Measurements from ENCODE around the gene SLC8A3. TPM values are rescaled to one million over a fixed set of nuclear protein-coding genes. Genes with fewer than 3 reads are reported as not detected.

The SLC8A3 gene
- total and polyA plus RNA-seq, 10 of the 15 experiments (the other 5 are each of a cell fraction or from before 2014, with no cell fraction given), result 0.04 to 0.17 (median 0.13) TPM; not detected in 3

DNA sequence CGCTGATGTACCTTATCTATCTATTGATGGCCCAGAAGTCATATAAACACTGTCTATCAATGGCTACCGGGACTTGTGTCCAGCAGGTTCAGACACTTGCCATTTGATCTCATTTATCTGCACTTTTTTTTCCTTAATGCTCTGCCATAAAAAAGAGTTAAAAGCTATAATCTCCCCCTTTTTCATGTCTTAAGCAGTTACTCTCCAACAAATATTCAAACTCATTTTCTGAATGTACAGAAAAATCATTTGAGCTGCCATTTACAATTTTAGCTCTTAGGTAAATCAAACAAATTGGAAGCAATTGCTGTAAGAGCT lies 101.4 kb downstream of the SLC8A3 start:
- no peaks in the 10 kb centered on the region for H3K9me3 ChIP-seq (replicated peaks; ENCODE audit: control insufficient read depth, insufficient read depth, low read length)
- no peak overlapping the region for H2AFZ ChIP-seq (ENCODE audit: control insufficient read depth, low read depth, low read length)
- ChIA-PET CTCF (interaction anchor here (0.6 to 2.7 kb wide), 24 partner anchors 8 to 860 kb away, joined by 3 to 13 read pairs (median 4); no protein-coding TSS in a partner anchor), RAD21 (ENCODE audit: unreplicated experiment) (interaction anchor here (0.9 to 1.4 kb wide), 3 partner anchors 126 to 173 kb away, joined by 3 to 6 read pairs (median 5); no protein-coding TSS in a partner anchor), SMC1A (ENCODE audit: uncharacterized antibody, unreplicated experiment) (interaction anchor here (0.6 to 1.5 kb wide), 12 partner anchors 10 to 729 kb away, joined by 3 to 6 read pairs (median 3); no protein-coding TSS in a partner anchor), POLR2A (no interaction called here)
- H3K79me2 ChIP-seq (ENCODE audit: control insufficient read depth, insufficient read depth, low read length), result no peaks in the 10 kb centered on the region
- H3K27ac ChIP-seq (ENCODE audit: control insufficient read depth, insufficient read depth), result no peak overlapping the region
- H4K20me1 ChIP-seq (ENCODE audit: control insufficient read depth, insufficient read depth), result no peaks in the 10 kb centered on the region
- H3K36me3 ChIP-seq (ENCODE audit: control insufficient read depth in 2 of 2, insufficient read depth in 2 of 2, low read length in 1 of 2), result no peaks in the 10 kb centered on the region
- BruUV-seq (replicated peaks), result no TSS peak
- no peak overlapping the region for H3K4me2 ChIP-seq (ENCODE audit: control insufficient read depth, insufficient read depth)
- WGBS (ENCODE audit: insufficient coverage, insufficient replicate concordance, low lambda C conversion rate, missing lambda C conversion rate), result 15% methylated on average over 2 of the region's 2 CpGs
- FAIRE-seq (no peak), DNase-seq (ENCODE audit: low read depth, low spot score) (no peak), ATAC-seq (no peak)
- intact Hi-C loops (cut with micrococcal nuclease; ENCODE audit: unreplicated experiment), result loop anchor here (1.0 to 5.0 kb wide), 3 partner anchors 170 to 481 kb away; no protein-coding TSS in a partner anchor
- in situ Hi-C loops (cut with MboI), result no loop called here
- TF ChIP-seq NFXL1 (IDR thresholded peaks at IDR 0.05; ENCODE audit: borderline replicate concordance), result no peak
- TF ChIP-seq, protein P1, sequence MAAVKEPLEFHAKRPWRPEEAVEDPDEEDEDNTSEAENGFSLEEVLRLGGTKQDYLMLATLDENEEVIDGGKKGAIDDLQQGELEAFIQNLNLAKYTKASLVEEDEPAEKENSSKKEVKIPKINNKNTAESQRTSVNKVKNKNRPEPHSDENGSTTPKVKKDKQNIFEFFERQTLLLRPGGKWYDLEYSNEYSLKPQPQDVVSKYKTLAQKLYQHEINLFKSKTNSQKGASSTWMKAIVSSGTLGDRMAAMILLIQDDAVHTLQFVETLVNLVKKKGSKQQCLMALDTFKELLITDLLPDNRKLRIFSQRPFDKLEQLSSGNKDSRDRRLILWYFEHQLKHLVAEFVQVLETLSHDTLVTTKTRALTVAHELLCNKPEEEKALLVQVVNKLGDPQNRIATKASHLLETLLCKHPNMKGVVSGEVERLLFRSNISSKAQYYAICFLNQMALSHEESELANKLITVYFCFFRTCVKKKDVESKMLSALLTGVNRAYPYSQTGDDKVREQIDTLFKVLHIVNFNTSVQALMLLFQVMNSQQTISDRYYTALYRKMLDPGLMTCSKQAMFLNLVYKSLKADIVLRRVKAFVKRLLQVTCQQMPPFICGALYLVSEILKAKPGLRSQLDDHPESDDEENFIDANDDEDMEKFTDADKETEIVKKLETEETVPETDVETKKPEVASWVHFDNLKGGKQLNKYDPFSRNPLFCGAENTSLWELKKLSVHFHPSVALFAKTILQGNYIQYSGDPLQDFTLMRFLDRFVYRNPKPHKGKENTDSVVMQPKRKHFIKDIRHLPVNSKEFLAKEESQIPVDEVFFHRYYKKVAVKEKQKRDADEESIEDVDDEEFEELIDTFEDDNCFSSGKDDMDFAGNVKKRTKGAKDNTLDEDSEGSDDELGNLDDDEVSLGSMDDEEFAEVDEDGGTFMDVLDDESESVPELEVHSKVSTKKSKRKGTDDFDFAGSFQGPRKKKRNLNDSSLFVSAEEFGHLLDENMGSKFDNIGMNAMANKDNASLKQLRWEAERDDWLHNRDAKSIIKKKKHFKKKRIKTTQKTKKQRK (IDR thresholded peaks at IDR 0.05; ENCODE audit: low read depth, low read length), result no peak
- TF ChIP-seq, protein P2, sequence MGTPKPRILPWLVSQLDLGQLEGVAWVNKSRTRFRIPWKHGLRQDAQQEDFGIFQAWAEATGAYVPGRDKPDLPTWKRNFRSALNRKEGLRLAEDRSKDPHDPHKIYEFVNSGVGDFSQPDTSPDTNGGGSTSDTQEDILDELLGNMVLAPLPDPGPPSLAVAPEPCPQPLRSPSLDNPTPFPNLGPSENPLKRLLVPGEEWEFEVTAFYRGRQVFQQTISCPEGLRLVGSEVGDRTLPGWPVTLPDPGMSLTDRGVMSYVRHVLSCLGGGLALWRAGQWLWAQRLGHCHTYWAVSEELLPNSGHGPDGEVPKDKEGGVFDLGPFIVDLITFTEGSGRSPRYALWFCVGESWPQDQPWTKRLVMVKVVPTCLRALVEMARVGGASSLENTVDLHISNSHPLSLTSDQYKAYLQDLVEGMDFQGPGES (IDR thresholded peaks at IDR 0.05), result no peak
- no peak for TF ChIP-seq IKZF2 (IDR thresholded peaks at IDR 0.05)
- TF ChIP-seq POLR2AphosphoS2 (IDR thresholded peaks at IDR 0.05; ENCODE audit: low read depth, low read length), result no peak
- no peak for TF ChIP-seq SUZ12 (IDR thresholded peaks at IDR 0.05; ENCODE audit: unreplicated experiment)
- TF ChIP-seq MTA2 (IDR thresholded peaks at IDR 0.05; ENCODE audit: low read depth), result no peak
- no peak for TF ChIP-seq ESRRA (IDR thresholded peaks at IDR 0.05; ENCODE audit: low read length)
- TF ChIP-seq, protein P3, sequence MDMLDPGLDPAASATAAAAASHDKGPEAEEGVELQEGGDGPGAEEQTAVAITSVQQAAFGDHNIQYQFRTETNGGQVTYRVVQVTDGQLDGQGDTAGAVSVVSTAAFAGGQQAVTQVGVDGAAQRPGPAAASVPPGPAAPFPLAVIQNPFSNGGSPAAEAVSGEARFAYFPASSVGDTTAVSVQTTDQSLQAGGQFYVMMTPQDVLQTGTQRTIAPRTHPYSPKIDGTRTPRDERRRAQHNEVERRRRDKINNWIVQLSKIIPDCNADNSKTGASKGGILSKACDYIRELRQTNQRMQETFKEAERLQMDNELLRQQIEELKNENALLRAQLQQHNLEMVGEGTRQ (IDR thresholded peaks at IDR 0.05; ENCODE audit: borderline replicate concordance, low read depth, low read length), result no peak
- TF ChIP-seq, protein P4, sequence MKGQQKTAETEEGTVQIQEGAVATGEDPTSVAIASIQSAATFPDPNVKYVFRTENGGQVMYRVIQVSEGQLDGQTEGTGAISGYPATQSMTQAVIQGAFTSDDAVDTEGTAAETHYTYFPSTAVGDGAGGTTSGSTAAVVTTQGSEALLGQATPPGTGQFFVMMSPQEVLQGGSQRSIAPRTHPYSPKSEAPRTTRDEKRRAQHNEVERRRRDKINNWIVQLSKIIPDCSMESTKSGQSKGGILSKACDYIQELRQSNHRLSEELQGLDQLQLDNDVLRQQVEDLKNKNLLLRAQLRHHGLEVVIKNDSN (IDR thresholded peaks at IDR 0.05; ENCODE audit: borderline replicate concordance, extremely low read length, insufficient read depth, low read depth, low read length), result no peak
- TF ChIP-seq ASH2L (IDR thresholded peaks at IDR 0.05; ENCODE audit: borderline replicate concordance, low read depth), result no peak
- TF ChIP-seq, protein P5, sequence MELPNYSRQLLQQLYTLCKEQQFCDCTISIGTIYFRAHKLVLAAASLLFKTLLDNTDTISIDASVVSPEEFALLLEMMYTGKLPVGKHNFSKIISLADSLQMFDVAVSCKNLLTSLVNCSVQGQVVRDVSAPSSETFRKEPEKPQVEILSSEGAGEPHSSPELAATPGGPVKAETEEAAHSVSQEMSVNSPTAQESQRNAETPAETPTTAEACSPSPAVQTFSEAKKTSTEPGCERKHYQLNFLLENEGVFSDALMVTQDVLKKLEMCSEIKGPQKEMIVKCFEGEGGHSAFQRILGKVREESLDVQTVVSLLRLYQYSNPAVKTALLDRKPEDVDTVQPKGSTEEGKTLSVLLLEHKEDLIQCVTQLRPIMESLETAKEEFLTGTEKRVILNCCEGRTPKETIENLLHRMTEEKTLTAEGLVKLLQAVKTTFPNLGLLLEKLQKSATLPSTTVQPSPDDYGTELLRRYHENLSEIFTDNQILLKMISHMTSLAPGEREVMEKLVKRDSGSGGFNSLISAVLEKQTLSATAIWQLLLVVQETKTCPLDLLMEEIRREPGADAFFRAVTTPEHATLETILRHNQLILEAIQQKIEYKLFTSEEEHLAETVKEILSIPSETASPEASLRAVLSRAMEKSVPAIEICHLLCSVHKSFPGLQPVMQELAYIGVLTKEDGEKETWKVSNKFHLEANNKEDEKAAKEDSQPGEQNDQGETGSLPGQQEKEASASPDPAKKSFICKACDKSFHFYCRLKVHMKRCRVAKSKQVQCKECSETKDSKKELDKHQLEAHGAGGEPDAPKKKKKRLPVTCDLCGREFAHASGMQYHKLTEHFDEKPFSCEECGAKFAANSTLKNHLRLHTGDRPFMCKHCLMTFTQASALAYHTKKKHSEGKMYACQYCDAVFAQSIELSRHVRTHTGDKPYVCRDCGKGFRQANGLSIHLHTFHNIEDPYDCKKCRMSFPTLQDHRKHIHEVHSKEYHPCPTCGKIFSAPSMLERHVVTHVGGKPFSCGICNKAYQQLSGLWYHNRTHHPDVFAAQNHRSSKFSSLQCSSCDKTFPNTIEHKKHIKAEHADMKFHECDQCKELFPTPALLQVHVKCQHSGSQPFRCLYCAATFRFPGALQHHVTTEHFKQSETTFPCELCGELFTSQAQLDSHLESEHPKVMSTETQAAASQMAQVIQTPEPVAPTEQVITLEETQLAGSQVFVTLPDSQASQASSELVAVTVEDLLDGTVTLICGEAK (IDR thresholded peaks at IDR 0.05; ENCODE audit: borderline replicate concordance), result no peak
- H3K27me3 ChIP-seq (replicated peaks in 1 of 2; ENCODE audit: control insufficient read depth in 2 of 2, insufficient read depth in 2 of 2, low read length in 1 of 2), result peaks cover 0 to 5% of the 10 kb centered on the region in 2 experiments; a peak in 2 of 4 replicates
- no peaks in the 10 kb centered on the region for H3K4me1 ChIP-seq (ENCODE audit: control insufficient read depth, insufficient read depth, low read length)
- H3K4me3 ChIP-seq, result no peak overlapping the region
- no peak overlapping the region for H3K9ac ChIP-seq (ENCODE audit: control insufficient read depth, insufficient read depth, low read length)
